Measurements from ENCODE around the gene CYB5R2.

CYB5R2 gene

GRCh38 chr11:7673724-7674434, 579 bp upstream of the CYB5R2 start:
- DNase-seq (ENCODE audit: low read depth): no peak
- no peak overlapping the region for H3K4me3 ChIP-seq (ENCODE audit: low read depth, low read length)
- TF ChIP-seq POLR2A (IDR thresholded peaks at IDR 0.05; ENCODE audit: extremely low read depth, insufficient read length) (no peak), MYC (IDR thresholded peaks at IDR 0.05; ENCODE audit: low read depth, low read length) (no peak)
- TF ChIP-seq, protein P1, sequence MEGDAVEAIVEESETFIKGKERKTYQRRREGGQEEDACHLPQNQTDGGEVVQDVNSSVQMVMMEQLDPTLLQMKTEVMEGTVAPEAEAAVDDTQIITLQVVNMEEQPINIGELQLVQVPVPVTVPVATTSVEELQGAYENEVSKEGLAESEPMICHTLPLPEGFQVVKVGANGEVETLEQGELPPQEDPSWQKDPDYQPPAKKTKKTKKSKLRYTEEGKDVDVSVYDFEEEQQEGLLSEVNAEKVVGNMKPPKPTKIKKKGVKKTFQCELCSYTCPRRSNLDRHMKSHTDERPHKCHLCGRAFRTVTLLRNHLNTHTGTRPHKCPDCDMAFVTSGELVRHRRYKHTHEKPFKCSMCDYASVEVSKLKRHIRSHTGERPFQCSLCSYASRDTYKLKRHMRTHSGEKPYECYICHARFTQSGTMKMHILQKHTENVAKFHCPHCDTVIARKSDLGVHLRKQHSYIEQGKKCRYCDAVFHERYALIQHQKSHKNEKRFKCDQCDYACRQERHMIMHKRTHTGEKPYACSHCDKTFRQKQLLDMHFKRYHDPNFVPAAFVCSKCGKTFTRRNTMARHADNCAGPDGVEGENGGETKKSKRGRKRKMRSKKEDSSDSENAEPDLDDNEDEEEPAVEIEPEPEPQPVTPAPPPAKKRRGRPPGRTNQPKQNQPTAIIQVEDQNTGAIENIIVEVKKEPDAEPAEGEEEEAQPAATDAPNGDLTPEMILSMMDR (IDR thresholded peaks at IDR 0.05; ENCODE audit: low read depth, low read length): no peak
- TF ChIP-seq, protein P2, sequence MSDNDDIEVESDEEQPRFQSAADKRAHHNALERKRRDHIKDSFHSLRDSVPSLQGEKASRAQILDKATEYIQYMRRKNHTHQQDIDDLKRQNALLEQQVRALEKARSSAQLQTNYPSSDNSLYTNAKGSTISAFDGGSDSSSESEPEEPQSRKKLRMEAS (IDR thresholded peaks at IDR 0.05; ENCODE audit: low read depth, low read length): no peak

DNA sequence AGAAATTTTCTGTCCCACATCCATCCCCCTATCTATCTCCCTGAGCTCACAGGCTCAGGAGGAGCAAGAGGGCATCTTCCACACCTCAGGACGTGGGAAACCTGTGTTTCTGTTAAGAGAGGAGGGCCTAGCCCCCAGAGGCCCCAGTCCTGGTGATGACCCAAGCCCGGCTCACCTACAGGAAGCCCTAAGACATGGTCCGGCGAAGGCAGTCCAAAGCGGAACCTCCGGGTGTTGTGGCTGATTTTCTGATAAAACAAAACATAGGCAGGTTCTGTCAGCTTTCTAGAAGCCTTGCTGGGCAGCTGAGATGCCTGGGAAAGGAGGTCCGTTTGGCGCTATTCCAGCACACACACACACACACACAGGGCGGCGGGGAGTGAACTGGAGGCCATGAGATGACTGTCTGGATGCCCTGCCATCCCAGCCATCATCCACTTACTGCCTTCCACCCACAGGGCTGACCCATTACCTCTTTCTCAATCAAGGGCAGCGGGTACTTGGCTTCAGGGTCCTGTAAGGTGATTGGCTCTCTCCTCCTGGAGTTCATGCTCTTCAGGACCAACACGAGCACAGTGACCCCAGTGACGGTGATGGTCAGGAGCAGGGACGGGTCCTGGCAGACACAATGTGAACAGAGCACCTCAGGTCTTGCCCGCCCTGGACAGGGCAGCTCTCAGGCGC, 882 bp downstream of the CYB5R2 start:
- DNase-seq (ENCODE audit: low read depth): no peak
- no peak overlapping the region for H3K4me3 ChIP-seq (ENCODE audit: low read depth, low read length)
- TF ChIP-seq, protein P2 (IDR thresholded peaks at IDR 0.05; ENCODE audit: low read depth, low read length): no peak
- TF ChIP-seq, protein P1 (IDR thresholded peaks at IDR 0.05; ENCODE audit: low read depth, low read length): no peak
- no peak for TF ChIP-seq MYC (IDR thresholded peaks at IDR 0.05; ENCODE audit: low read depth, low read length)
- TF ChIP-seq POLR2A (IDR thresholded peaks at IDR 0.05; ENCODE audit: extremely low read depth, insufficient read length): no peak

GRCh38 chr11:7671347-7672215, 1.7 kb downstream of the CYB5R2 start:
- TF ChIP-seq, protein P1 (IDR thresholded peaks at IDR 0.05; ENCODE audit: low read depth, low read length): no peak
- TF ChIP-seq MYC (IDR thresholded peaks at IDR 0.05; ENCODE audit: low read depth, low read length): no peak
- TF ChIP-seq, protein P2 (IDR thresholded peaks at IDR 0.05; ENCODE audit: low read depth, low read length): no peak
- TF ChIP-seq POLR2A (IDR thresholded peaks at IDR 0.05; ENCODE audit: extremely low read depth, insufficient read length): no peak

GRCh38 chr11:7670641-7671040, 2.7 kb downstream of the CYB5R2 start:
- no peak overlapping the region for H3K4me3 ChIP-seq (ENCODE audit: low read depth, low read length)
- peak; percentile 39 for DNase-seq (ENCODE audit: low read depth)
- TF ChIP-seq POLR2A (IDR thresholded peaks at IDR 0.05; ENCODE audit: extremely low read depth, insufficient read length) (no peak), MYC (IDR thresholded peaks at IDR 0.05; ENCODE audit: low read depth, low read length) (no peak)
- TF ChIP-seq, protein P2 (IDR thresholded peaks at IDR 0.05; ENCODE audit: low read depth, low read length): no peak
- TF ChIP-seq, protein P1 (IDR thresholded peaks at IDR 0.05; ENCODE audit: low read depth, low read length): no peak

More at GRCh38 chr11:7671347-7672215, 1.7 kb downstream of the CYB5R2 start:
- DNase-seq (ENCODE audit: low read depth): no peak
- no peak overlapping the region for H3K4me3 ChIP-seq (ENCODE audit: low read depth, low read length)

GRCh38 chr11:7668911-7669310, 4.4 kb downstream of the CYB5R2 start:
- no peak overlapping the region for H3K4me3 ChIP-seq (ENCODE audit: low read depth, low read length)
- no peak for TF ChIP-seq MYC (IDR thresholded peaks at IDR 0.05; ENCODE audit: low read depth, low read length)
- TF ChIP-seq, protein P2 (IDR thresholded peaks at IDR 0.05; ENCODE audit: low read depth, low read length): no peak
- DNase-seq (ENCODE audit: low read depth): no peak
